Thyroid gland (tissue), 4 donors: ENCODE results near the gene AKAP1. TPM values are rescaled to one million over a fixed set of nuclear protein-coding genes. Genes with fewer than 3 reads are reported as not detected.
A peak's percentile ranks its signal among the peaks of the same experiment; 100 is the strongest.
"Not testable (repeated sequence)": the region's sequence is repeated elsewhere in the genome, so short reads cannot be mapped to it uniquely, and the experiment has no call there.

Experiments
- DNase-seq, 2 donors: peaks; one replicate each; pipeline ENCODE4 v3.0.0-alpha.2; 2019
- H3K27ac ChIP-seq, 3 donors: fragments of 200-600 bp; sonication (generic); 1 replicate in 2 of 3; 2 replicates in 1 of 3; pipeline ENCODE4 v1.5.1; 2016 to 2019; ENCODE audit warnings: mild to moderate bottlenecking in 1 of 3, moderate library complexity in 1 of 3
- H3K27me3 ChIP-seq: fragments of 200-600 bp; sonication (generic); one replicate; pipeline ENCODE4 v1.5.1; 2019
- H3K36me3 ChIP-seq, 2 donors: fragments of 200-600 bp; sonication (generic); one replicate each; pipeline ENCODE4 v1.5.1; 2016 to 2019
- H3K4me1 ChIP-seq, 2 donors: fragments of 200-600 bp; sonication (generic); one replicate each; pipeline ENCODE4 v1.5.1; 2017 to 2019
- H3K4me3 ChIP-seq, 3 donors: fragments of 200-600 bp; sonication (generic); replicated peaks in 1 of 3; 1 replicate in 2 of 3; 2 replicates in 1 of 3; pipeline ENCODE4 v1.5.1; 2016; ENCODE audit warnings: mild to moderate bottlenecking in 1 of 3
- H3K9me3 ChIP-seq: fragments of 200-600 bp; sonication (generic); one replicate; pipeline ENCODE4 v1.5.1; 2017
- CTCF ChIP-seq, 6 experiments: fragments of 200-600 bp in 3 of 6; fragments of 450-650 bp in 3 of 6; sonication (generic) in 3 of 6; IDR thresholded peaks; one replicate each; pipeline ENCODE4 v1.5.1; 2016 to 2019; ENCODE audit warnings: antibody characterized with exemption in 6 of 6, mild to moderate bottlenecking in 2 of 6, inconsistent platforms in 1 of 6, moderate library complexity in 1 of 6
- POLR2A ChIP-seq, 2 donors: fragments of 450-650 bp; IDR thresholded peaks; one replicate each; pipeline ENCODE4 v1.6.1; 2017; ENCODE audit warnings: antibody characterized with exemption in 2 of 2, mild to moderate bottlenecking in 2 of 2, moderate library complexity in 1 of 2
- WGBS, 2 donors: methylation state at CpG; one replicate each; pipeline ENCODE4 v1.1.5; 2017; 5-methylcytosine and 5-hydroxymethylcytosine counted together
- intact Hi-C: fragments of 100-400 bp; cut with DNase I; formaldehyde crosslinking; loops from one replicate; pipeline ENCODE4 v1.15.1; 2023
- total RNA-seq, 4 donors: library from RNA; depleted of rRNA; stranded (reverse); fragments of >200 nt; gene quantifications; one replicate each; pipeline ENCODE4 v1.2.3, GENCODE V29; 2016

AKAP1 gene
- total RNA-seq, 4 donors from 2014 or later = 91.6 to 105 (median 95.5) TPM

GRCh38 chr17:57096472-57097202, 11.6 kb downstream of the AKAP1 start:
- Histone ChIP-seq H3K27ac (peak overlapping the region; percentile 63 to 66 (median 64)), H3K9me3 (no peaks in the 10 kb centered on the region), H3K36me3 (no peaks in the 10 kb centered on the region), H3K4me3 (no peak overlapping the region), H3K27me3 (no peaks in the 10 kb centered on the region), H3K4me1 (peaks cover 65 to 95% of the 10 kb centered on the region in 2 donors)
- no peak for DNase-seq
- TF ChIP-seq CTCF (IDR thresholded peaks at IDR 0.05) = no peak
- TF ChIP-seq POLR2A (IDR thresholded peaks at IDR 0.05) = no peak
- intact Hi-C loops = no loop called here
- WGBS, 2 donors = 78 to 88% methylated on average over 5 to 6 of the region's 6 CpGs

- TF ChIP-seq POLR2A (IDR thresholded peaks at IDR 0.05) (no peak), CTCF (IDR thresholded peaks at IDR 0.05) (no peak)
- H3K27ac ChIP-seq = peak overlapping the region; percentile 63 to 66 (median 64)
- H3K4me3 ChIP-seq = no peak overlapping the region
- WGBS, 2 donors = 12 to 15% methylated on average over 2 of the region's 2 CpGs
- no peaks in the 10 kb centered on the region for H3K9me3 ChIP-seq
- intact Hi-C loops = no loop called here
- no peaks in the 10 kb centered on the region for H3K27me3 ChIP-seq
- H3K4me1 ChIP-seq = peaks cover 60 to 92% of the 10 kb centered on the region in 2 donors
- peak; percentile 62 for DNase-seq
- no peaks in the 10 kb centered on the region for H3K36me3 ChIP-seq
Observed at GRCh38 chr17:57097832-57098421, 12.9 kb downstream of the AKAP1 start.

- TF ChIP-seq CTCF (IDR thresholded peaks at IDR 0.05) (no peak), POLR2A (IDR thresholded peaks at IDR 0.05) (no peak)
- Histone ChIP-seq H3K9me3 (no peaks in the 10 kb centered on the region), H3K4me3 (no peak overlapping the region), H3K27ac (peak overlapping the region in 1 of 3 donors; percentile 54), H3K27me3 (no peaks in the 10 kb centered on the region), H3K4me1 (peaks cover 52 to 83% of the 10 kb centered on the region in 2 donors), H3K36me3 (no peaks in the 10 kb centered on the region)
- intact Hi-C loops = no loop called here
- DNase-seq = peak in 1 of 2 donors; percentile 40
- WGBS, 2 donors = 59 to 62% methylated on average over 2 to 3 of the region's 3 CpGs
Observed at GRCh38 chr17:57099165-57099564, 14.1 kb downstream of the AKAP1 start.

- peaks cover 0 to 3% of the 10 kb centered on the region in 2 donors for H3K36me3 ChIP-seq
- H3K27ac ChIP-seq = no peak overlapping the region
- no peak for DNase-seq
- no peaks in the 10 kb centered on the region for H3K27me3 ChIP-seq
- no peaks in the 10 kb centered on the region for H3K9me3 ChIP-seq
- 80 to 91% methylated on average over 4 of the region's 4 CpGs for WGBS, 2 donors
- intact Hi-C loops = no loop called here
- H3K4me1 ChIP-seq = peaks cover 36 to 63% of the 10 kb centered on the region in 2 donors
- H3K4me3 ChIP-seq = no peak overlapping the region
- TF ChIP-seq CTCF (IDR thresholded peaks at IDR 0.05) = no peak
- TF ChIP-seq POLR2A (IDR thresholded peaks at IDR 0.05) = no peak
Observed at GRCh38 chr17:57102122-57102521, 17.1 kb downstream of the AKAP1 start.

- H3K4me1 ChIP-seq = peaks cover 35 to 61% of the 10 kb centered on the region in 2 donors
- intact Hi-C loops = not testable (repeated sequence)
Observed at GRCh38 chr17:57102660-57103059, 17.6 kb downstream of the AKAP1 start.

More at GRCh38 chr17:57102660-57103059, 17.6 kb downstream of the AKAP1 start:
- not testable (repeated sequence) for H3K27ac ChIP-seq, H3K4me3 ChIP-seq, DNase-seq, H3K36me3 ChIP-seq, H3K9me3 ChIP-seq, H3K27me3 ChIP-seq
- 99% methylated on average over 12 of the region's 12 CpGs for WGBS, 2 donors
